Suprapubic skin (tissue), 4 donors: ENCODE data around the gene XPC. TPM values are rescaled to one million over a fixed set of nuclear protein-coding genes. Genes with fewer than 3 reads are reported as not detected.

Experiments used
- DNase-seq, 2 donors: peaks; one replicate each; pipeline ENCODE4 v3.0.0-alpha.2; 2019; ENCODE audit warnings: low spot score in 2 of 2
- H3K27ac ChIP-seq: fragments of 200-600 bp; sonication (generic); one replicate; pipeline ENCODE4 v1.5.1; 2019
- H3K27me3 ChIP-seq: fragments of 200-600 bp; sonication (generic); one replicate; pipeline ENCODE4 v1.5.1; 2019
- H3K36me3 ChIP-seq: fragments of 200-600 bp; sonication (generic); one replicate; pipeline ENCODE4 v1.5.1; 2019
- H3K4me1 ChIP-seq: fragments of 200-600 bp; sonication (generic); one replicate; pipeline ENCODE4 v1.5.1; 2019
- H3K4me3 ChIP-seq: fragments of 200-600 bp; sonication (generic); one replicate; pipeline ENCODE4 v1.5.1; 2019; ENCODE audit warnings: mild to moderate bottlenecking
- H3K9me3 ChIP-seq: fragments of 200-600 bp; sonication (generic); one replicate; pipeline ENCODE4 v1.5.1; 2019
- EP300 ChIP-seq: sonication (generic); formaldehyde crosslinking; IDR thresholded peaks from one replicate; pipeline ENCODE4 v1.6.1; 2017; ENCODE audit warnings: antibody characterized with exemption
- POLR2A ChIP-seq, 2 donors: fragments of 450-650 bp; IDR thresholded peaks; one replicate each; pipeline ENCODE4 v1.6.1; 2017; ENCODE audit warnings: antibody characterized with exemption in 2 of 2, mild to moderate bottlenecking in 2 of 2, moderate library complexity in 2 of 2
- POLR2AphosphoS5 ChIP-seq, 3 donors: sonication (generic); formaldehyde crosslinking; IDR thresholded peaks; one replicate each; pipeline ENCODE4 v1.6.1; 2017; ENCODE audit warnings: antibody characterized with exemption in 3 of 3
- WGBS: methylation state at CpG from one replicate; pipeline ENCODE4 v1.1.5; 2018; 5-methylcytosine and 5-hydroxymethylcytosine counted together
- total RNA-seq, 4 donors: library from RNA; depleted of rRNA; stranded (reverse); fragments of >200 nt; gene quantifications; one replicate each; pipeline ENCODE4 v1.1.0, GENCODE V29; 2016
- TF ChIP-seq, protein P1 (sequence below), 2 donors: fragments of 200-600 bp in 1 of 2; fragments of 450-650 bp in 1 of 2; sonication (generic) in 1 of 2; IDR thresholded peaks; one replicate each; pipeline ENCODE4 v1.5.1; 2016 to 2019; ENCODE audit warnings: antibody characterized with exemption in 2 of 2, mild to moderate bottlenecking in 1 of 2, moderate library complexity in 1 of 2

Gene XPC
- total RNA-seq, 4 donors from 2014 or later = 49.7 to 176 (median 66.4) TPM

DNA sequence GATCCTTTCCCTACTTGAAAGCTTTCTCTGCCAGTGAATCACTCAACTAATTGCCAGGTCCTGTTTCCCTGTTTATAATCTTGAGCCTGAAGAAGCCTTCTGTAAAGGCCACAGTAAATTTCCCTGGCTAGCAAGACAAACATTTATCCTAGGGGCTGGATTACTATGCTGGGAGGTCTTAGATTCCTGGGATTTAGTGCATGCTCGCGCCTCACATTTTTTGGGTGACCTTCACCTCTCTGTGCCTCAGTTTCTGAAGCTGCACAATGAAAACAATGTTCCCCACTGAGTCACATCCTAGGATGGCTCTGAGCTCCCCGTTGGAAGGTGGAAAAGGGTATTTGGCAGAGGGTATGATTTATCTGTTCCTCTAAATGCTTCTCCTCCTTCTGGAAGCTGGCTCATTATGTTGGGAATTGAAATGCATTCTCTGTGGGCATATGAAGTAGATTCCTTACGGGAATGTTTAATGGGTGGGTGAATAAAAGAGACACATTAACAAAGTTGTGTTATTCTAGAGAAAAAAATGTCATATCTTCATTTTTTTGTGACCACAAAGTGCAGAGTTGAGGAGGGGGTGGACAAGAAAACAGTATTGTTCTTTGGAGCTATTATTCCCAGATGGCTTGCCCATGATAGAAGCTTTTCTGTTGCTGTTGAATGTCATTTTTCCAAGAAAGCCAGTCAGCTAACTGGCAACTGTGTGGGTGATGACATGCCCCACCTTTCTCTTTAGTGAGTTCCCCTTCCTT is 32.6 kb upstream of the XPC start:
- H3K4me3 ChIP-seq = no peak overlapping the region
- no peaks in the 10 kb centered on the region for H3K4me1 ChIP-seq
- H3K36me3 ChIP-seq = no peaks in the 10 kb centered on the region
- no peak overlapping the region for H3K27ac ChIP-seq
- no peaks in the 10 kb centered on the region for H3K9me3 ChIP-seq
- no peaks in the 10 kb centered on the region for H3K27me3 ChIP-seq
- DNase-seq = no peak
- TF ChIP-seq POLR2A (IDR thresholded peaks at IDR 0.05) = no peak
- TF ChIP-seq, protein P1, sequence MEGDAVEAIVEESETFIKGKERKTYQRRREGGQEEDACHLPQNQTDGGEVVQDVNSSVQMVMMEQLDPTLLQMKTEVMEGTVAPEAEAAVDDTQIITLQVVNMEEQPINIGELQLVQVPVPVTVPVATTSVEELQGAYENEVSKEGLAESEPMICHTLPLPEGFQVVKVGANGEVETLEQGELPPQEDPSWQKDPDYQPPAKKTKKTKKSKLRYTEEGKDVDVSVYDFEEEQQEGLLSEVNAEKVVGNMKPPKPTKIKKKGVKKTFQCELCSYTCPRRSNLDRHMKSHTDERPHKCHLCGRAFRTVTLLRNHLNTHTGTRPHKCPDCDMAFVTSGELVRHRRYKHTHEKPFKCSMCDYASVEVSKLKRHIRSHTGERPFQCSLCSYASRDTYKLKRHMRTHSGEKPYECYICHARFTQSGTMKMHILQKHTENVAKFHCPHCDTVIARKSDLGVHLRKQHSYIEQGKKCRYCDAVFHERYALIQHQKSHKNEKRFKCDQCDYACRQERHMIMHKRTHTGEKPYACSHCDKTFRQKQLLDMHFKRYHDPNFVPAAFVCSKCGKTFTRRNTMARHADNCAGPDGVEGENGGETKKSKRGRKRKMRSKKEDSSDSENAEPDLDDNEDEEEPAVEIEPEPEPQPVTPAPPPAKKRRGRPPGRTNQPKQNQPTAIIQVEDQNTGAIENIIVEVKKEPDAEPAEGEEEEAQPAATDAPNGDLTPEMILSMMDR (IDR thresholded peaks at IDR 0.05) = no peak
- no peak for TF ChIP-seq EP300
- no peak for TF ChIP-seq POLR2AphosphoS5 (IDR thresholded peaks at IDR 0.05)
- 62% methylated on average over 4 of the region's 4 CpGs for WGBS

DNA sequence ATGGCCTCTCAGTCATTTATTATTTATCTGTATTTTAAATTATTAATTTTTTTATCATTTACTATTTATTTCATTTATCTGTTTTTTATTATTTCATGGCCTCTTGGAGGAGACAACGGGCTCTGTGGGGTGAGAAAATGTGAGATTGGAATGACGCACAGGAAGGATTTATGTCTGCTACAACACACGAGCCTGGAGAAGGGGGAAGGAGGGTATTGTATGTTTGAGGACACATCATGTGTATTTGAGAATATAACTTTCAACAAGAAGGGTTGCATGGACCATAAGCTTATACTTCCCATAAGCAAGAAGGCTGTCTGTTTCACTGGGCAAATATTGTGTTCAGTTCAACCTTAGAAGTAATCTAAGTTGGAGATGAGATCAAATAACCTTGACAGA is 31.9 kb upstream of the XPC start:
- Histone ChIP-seq H3K36me3 (no peaks in the 10 kb centered on the region), H3K27me3 (no peaks in the 10 kb centered on the region), H3K4me1 (peaks cover 4% of the 10 kb centered on the region), H3K27ac (no peak overlapping the region), H3K9me3 (no peaks in the 10 kb centered on the region), H3K4me3 (no peak overlapping the region)
- 43% methylated on average over 3 of the region's 3 CpGs for WGBS
- no peak for TF ChIP-seq POLR2AphosphoS5 (IDR thresholded peaks at IDR 0.05)
- TF ChIP-seq, protein P1 (IDR thresholded peaks at IDR 0.05) = no peak
- no peak for TF ChIP-seq POLR2A (IDR thresholded peaks at IDR 0.05)
- TF ChIP-seq EP300 = no peak
- DNase-seq = no peak

DNA sequence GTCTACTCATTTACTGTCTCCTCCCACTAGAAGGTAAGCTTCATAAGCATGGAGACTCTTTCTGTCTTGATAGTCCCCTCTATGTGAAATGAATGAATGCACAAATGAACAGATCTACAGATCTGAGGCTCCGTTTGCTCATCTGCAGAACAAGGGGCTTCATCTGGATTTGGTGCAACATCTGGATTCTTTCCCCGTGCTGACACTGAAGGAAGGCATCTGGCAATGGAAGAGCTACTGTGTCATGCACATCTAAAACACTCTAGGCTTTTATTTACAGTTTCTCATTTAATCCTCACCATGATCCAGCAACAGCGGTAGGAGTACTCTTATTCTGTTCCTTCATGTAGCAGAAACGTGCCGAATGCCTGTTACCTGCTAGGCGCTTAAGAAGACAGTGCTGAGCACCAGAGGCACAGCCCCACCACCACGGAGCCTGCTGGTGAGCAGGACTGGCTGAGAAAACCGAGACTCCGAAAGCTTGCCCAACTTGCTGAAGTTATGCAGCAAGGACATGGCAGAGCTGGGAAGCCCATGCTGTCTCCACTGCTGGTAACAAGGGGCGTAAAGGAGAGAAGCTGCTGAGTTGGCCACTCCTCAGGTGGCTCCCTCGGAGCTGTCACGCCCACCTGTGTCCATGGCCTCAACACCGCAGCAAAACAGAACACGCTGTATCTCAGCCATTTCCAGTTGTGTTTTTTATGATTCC is 31.3 kb upstream of the XPC start:
- H3K27me3 ChIP-seq = no peaks in the 10 kb centered on the region
- H3K9me3 ChIP-seq = no peaks in the 10 kb centered on the region
- H3K36me3 ChIP-seq = no peaks in the 10 kb centered on the region
- TF ChIP-seq EP300 (no peak), POLR2AphosphoS5 (IDR thresholded peaks at IDR 0.05) (no peak), POLR2A (IDR thresholded peaks at IDR 0.05) (no peak)
- TF ChIP-seq, protein P1 (IDR thresholded peaks at IDR 0.05) = no peak
- peaks cover 9% of the 10 kb centered on the region for H3K4me1 ChIP-seq
- H3K4me3 ChIP-seq = no peak overlapping the region
- no peak overlapping the region for H3K27ac ChIP-seq
- WGBS = 64% methylated on average over 14 of the region's 14 CpGs
- no peak for DNase-seq

DNA sequence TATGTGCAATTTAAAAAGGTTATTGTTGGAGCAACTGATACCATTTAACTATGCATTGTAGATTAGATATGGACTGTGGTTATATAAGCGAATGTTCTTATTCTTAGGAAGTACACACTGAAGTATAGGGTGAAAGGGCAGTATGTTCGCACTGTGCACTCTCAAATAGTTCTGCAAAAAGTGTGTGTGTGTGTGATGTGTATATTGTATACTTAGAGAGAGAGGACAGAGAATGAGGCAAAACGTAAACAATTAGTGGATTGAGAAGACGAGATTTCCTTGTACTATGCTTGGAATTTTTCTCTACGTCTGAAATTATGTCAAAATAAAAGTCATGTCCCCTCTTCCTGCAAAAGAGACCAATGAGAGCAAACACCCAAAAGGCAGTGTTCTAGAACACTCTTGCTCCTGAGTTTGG is 30.6 kb upstream of the XPC start:
- no peak overlapping the region for H3K4me3 ChIP-seq
- no peak for TF ChIP-seq EP300
- TF ChIP-seq POLR2AphosphoS5 (IDR thresholded peaks at IDR 0.05) = no peak
- TF ChIP-seq POLR2A (IDR thresholded peaks at IDR 0.05) = no peak
- TF ChIP-seq, protein P1 (IDR thresholded peaks at IDR 0.05) = no peak
- H3K9me3 ChIP-seq = no peaks in the 10 kb centered on the region
- DNase-seq = no peak
- H3K36me3 ChIP-seq = no peaks in the 10 kb centered on the region
- no peak overlapping the region for H3K27ac ChIP-seq
- 60% methylated on average over 5 of the region's 5 CpGs for WGBS
- peaks cover 17% of the 10 kb centered on the region for H3K4me1 ChIP-seq
- H3K27me3 ChIP-seq = no peaks in the 10 kb centered on the region

DNA sequence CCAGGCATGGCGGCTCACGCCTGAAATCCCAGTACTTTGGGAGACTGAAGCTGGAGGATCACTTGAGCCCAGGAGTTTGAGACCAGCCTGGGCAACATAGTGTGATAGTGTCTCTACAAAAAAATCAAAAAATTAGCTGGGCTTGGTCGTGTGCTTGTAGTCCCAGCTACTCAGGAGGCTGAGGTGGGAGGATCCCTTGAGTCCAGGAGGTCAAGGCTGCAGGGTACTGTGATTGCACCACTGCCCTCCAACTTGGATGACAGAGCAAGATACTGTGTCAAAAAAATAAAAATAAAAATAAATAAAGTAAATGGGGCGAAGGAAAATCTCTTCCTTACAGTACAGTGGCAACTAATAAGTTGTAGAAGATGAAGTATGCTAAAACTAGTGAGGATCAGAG is 29.8 kb upstream of the XPC start:
- no peaks in the 10 kb centered on the region for H3K9me3 ChIP-seq
- no peaks in the 10 kb centered on the region for H3K27me3 ChIP-seq
- peaks cover 25% of the 10 kb centered on the region for H3K4me1 ChIP-seq
- no peaks in the 10 kb centered on the region for H3K36me3 ChIP-seq
- H3K4me3 ChIP-seq = no peak overlapping the region
- WGBS = 95% methylated on average over 4 of the region's 4 CpGs
- DNase-seq = no peak
- no peak overlapping the region for H3K27ac ChIP-seq
- no peak for TF ChIP-seq POLR2AphosphoS5 (IDR thresholded peaks at IDR 0.05)
- TF ChIP-seq EP300 = no peak
- no peak for TF ChIP-seq POLR2A (IDR thresholded peaks at IDR 0.05)
- TF ChIP-seq, protein P1 (IDR thresholded peaks at IDR 0.05) = no peak
